GM18873 (cell line): ENCODE data around the gene ZBTB9.

Experiments used
- ATAC-seq: cut with Tn5 transposase; IDR thresholded peaks from one replicate; pipeline ENCODE4 v1.9.1; 2021; ENCODE audit warnings: mild to moderate bottlenecking, moderate library complexity, moderate number of reproducible peaks; ENCODE audit not compliant: unreplicated experiment, low FRiP score

ZBTB9 gene

GRCh38 chr6:33432546-33432945 is 21.8 kb upstream of the ZBTB9 start:
- ATAC-seq = no peak

- ATAC-seq = no peak
These were observed 21.3 kb upstream of the ZBTB9 start for GRCh38 chr6:33433001-33433543.

GRCh38 chr6:33433544-33434191 is 20.7 kb upstream of the ZBTB9 start:
- ATAC-seq = no peak

GRCh38 chr6:33434961-33435360 is 19.4 kb upstream of the ZBTB9 start:
- no peak for ATAC-seq

- ATAC-seq = no peak
These were observed 16.7 kb upstream of the ZBTB9 start for GRCh38 chr6:33437666-33438065.

GRCh38 chr6:33438978-33439594 is 15.3 kb upstream of the ZBTB9 start:
- ATAC-seq = no peak

- ATAC-seq = no peak
These were observed 14.3 kb upstream of the ZBTB9 start for GRCh38 chr6:33439956-33440648.

GRCh38 chr6:33440649-33441309 is 13.6 kb upstream of the ZBTB9 start:
- ATAC-seq = no peak

GRCh38 chr6:33441457-33441856 is 12.9 kb upstream of the ZBTB9 start:
- no peak for ATAC-seq

GRCh38 chr6:33442283-33442682 is 12.1 kb upstream of the ZBTB9 start:
- ATAC-seq = no peak

GRCh38 chr6:33443025-33443424 is 11.4 kb upstream of the ZBTB9 start:
- no peak for ATAC-seq

GRCh38 chr6:33443619-33444504 is 10.5 kb upstream of the ZBTB9 start:
- ATAC-seq = no peak

GRCh38 chr6:33445119-33445603 is 9.2 kb upstream of the ZBTB9 start:
- ATAC-seq = no peak

GRCh38 chr6:33446356-33446755 is 8.0 kb upstream of the ZBTB9 start:
- no peak for ATAC-seq

GRCh38 chr6:33450434-33450833 is 3.9 kb upstream of the ZBTB9 start:
- no peak for ATAC-seq

GRCh38 chr6:33451606-33452005 is 2.8 kb upstream of the ZBTB9 start:
- no peak for ATAC-seq

GRCh38 chr6:33452496-33452895 is 1.9 kb upstream of the ZBTB9 start:
- ATAC-seq = no peak

- no peak for ATAC-seq
These were observed 875 bp upstream of the ZBTB9 start for GRCh38 chr6:33453393-33454008.

- ATAC-seq = no peak
These were observed 675 bp downstream of the ZBTB9 start for GRCh38 chr6:33455051-33455450.
